GM15510 (cell line): ENCODE data around the gene BTBD1.

Experiments
- POLR2A ChIP-seq: IDR thresholded peaks from 3 replicates; pipeline ENCODE4 v1.6.1; 2011; ENCODE audit warnings: borderline replicate concordance; ENCODE audit not compliant: insufficient read length; ENCODE audit errors: extremely low read depth

Gene BTBD1

GRCh38 chr15:83104141-83104540 is 37.1 kb upstream of the BTBD1 start:
- no peak for TF ChIP-seq POLR2A

GRCh38 chr15:83102346-83102745 is 35.3 kb upstream of the BTBD1 start:
- TF ChIP-seq POLR2A: no peak

GRCh38 chr15:83100097-83100646 is 33.1 kb upstream of the BTBD1 start:
- TF ChIP-seq POLR2A: no peak

- no peak for TF ChIP-seq POLR2A
Measured at GRCh38 chr15:83099290-83099689, 32.2 kb upstream of the BTBD1 start.

- TF ChIP-seq POLR2A: no peak
Measured at GRCh38 chr15:83098079-83098478, 31.0 kb upstream of the BTBD1 start.

DNA sequence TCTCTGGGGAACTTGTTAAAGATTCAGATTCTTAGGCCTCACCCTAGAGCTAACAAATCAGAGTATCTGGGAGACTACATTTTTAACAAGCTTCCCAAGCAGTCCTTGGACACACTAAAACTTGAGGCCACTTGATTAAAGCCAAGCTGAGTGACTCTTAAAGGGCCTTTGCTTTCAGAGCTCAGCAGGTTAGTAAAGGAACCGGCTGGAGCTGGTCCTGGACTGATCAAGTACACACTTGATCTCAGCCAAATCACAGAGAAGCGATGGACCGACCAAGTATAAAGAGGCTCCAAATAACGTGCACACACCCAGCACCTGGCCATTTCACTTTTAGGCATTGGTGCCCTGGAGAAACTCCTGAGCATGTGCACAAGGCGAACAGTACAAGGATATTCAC is 27.5 kb upstream of the BTBD1 start:
- TF ChIP-seq POLR2A: no peak

GRCh38 chr15:83092309-83092976 is 25.4 kb upstream of the BTBD1 start:
- TF ChIP-seq POLR2A: no peak

GRCh38 chr15:83090465-83090864 is 23.4 kb upstream of the BTBD1 start:
- TF ChIP-seq POLR2A: no peak

DNA sequence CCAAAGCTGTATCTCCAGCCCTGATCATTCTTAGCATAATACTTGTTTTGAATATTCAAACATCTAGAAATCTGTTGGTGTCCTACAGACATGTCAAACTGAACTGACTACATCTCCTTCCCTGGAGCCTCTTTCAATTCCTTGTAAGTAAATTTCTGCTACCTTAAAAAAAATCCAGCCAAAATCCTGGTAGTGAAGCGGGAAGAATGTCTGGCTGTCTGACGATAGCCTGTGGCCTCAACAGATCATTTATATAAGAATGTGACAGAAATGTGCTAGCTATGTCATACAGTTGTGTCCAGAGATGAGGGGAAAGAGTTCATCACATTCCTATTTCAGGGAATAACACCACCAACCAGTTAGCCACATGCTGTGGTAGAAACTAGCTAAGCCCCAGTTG is 21.8 kb upstream of the BTBD1 start:
- no peak for TF ChIP-seq POLR2A

DNA sequence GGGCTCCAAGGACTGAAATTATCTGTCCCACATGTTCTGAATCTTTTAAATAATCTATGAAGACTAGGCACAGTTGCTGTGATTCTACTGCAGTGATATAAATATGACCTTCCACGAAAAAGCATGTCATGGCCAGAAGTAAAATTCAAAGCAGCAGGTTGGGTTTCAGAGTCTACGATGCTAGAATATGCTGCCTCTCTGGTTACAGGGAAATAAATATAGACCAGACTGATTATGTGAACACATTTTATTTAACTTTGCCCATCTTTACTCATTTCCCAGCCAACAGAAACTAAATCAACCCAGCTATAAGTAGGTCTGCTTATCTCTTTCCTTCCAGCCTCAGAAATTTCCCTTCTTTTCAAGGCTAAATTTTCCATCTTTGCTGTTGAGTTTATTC is 20.5 kb upstream of the BTBD1 start:
- no peak for TF ChIP-seq POLR2A

DNA sequence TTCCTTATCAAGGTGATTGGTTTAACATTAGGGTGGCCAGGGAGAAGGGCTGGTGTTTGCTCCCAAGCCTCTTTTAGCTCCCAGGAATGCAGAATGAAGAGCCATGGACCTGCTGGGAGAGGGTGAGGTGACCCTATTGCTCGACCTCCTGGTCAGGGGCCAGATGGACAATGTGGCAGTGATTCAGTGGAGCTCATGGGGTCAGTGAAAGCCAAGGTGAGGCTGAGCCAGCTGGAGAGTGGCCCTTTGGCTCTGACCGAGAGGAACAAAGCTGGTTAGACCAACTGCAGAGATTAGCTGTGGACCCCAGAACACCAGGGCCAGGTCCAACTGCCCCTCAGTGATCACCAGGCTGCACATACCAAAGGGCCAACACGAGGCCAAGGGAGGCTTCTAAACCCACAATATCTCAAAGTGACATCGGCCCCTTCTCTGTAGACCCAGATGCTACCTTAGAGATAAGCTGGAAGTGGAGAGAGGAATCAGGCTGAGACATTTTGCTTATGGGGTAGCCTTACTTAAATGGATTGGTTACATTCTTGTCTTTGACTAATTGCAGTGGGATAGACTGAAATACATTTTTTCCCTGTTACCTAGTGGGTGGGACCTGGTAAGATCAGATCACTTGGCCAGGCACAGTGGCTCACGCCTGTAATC is 15.8 kb upstream of the BTBD1 start:
- no peak for TF ChIP-seq POLR2A

DNA sequence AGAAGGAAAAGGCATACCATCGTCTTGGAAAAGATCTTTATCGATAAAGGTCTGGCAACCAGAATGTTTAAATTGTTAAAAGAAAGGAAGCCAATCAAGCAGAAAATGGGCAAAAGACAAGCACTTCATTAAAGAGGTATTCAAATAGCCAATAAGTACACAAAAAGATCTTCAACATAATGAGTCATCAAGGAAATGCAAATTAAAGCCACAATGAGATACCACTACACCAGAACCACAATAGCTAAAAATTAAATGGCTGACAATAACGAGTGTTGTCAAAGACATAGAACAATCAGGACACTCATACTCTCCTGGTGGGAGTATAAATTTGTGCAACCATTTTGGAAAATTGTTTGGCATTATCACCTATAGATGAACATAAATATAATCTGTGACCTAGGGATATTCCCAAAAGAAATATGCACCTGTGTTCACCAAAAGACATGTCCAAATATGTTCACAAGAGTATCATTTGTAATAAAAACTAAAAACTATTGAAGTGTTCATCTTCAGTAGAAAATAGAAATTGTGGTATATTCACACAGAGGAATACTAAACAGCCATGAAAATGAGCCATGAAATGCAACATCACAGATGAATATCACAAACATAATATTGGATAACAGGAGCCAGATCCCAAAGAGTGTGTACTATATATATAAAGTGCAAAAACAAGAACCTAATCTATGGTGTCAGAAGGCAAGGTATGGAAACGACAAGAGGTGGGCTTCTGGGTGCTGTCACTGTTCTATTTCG is 14.4 kb upstream of the BTBD1 start:
- TF ChIP-seq POLR2A: no peak

DNA sequence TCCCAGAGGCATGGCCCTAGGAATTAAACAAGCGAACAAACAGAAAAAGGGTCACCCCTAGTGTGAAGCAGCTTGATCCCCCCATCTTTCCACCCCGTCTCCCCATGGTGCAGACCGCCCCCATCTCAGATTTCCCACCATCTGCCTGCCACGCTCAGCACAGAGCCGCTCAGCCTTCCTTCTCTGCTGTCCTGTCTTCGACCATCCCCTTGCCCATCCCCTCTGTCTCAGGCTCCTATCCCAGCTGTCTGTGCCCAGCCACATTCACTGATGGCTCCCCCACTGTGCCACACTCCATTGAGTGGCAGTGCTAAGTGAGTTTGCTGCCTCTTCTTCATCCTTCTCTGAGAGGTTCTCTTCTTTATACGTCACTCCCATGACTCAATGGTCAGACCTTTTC is 11.7 kb upstream of the BTBD1 start:
- TF ChIP-seq POLR2A: no peak

DNA sequence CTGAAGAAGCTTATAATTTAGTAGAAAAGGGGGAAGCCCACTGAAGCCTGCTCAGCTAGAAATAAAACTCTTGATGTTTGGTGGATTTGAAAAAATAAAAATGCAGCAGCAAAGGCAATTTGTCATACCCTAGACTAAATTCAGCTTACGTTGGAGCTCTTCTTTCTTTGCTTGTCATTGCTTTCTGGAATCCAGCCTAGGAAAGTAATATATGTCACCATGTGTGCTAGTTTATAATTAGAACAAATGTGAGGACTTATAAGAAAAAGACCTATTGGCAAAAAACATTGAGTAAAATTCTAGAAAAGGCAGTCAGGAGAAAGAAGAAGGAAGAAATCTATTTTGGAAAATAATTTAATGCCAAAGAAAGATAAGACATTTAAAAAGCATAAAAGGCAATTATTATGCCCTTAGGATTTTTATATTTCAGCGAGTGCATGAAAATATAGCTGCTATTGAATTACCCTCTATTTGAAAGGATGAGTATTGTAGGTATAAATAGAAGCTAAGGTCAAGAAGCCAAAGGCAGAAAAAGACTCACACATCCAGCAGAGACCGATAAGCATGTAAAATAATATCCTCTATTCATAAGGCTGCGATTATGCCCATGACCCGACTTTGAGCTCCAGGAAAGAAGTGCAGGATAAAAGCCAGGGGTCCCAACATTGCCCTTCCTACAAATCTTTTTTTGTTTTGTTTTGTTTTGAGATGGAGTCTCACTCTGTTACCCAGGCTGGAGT is 10.6 kb upstream of the BTBD1 start:
- no peak for TF ChIP-seq POLR2A

DNA sequence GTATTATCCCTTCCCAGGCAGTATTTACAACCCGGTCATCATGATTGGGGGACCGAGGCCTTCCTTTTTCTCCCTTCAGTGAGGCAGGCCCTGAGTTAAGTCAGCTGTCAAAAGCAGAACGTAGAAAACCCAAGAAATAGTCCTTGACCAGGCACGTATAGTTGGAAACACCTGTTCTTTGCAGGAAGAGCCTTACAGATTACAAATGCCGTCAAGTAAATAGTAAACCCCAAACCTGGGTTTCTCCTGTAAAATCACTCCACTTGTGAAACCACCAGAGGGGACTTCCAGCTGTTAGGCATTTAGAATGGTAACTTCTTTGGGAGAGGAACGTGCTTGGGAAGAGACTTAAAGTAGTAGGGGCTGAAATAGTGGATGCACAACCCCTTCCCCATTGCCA is 1.0 kb upstream of the BTBD1 start:
- no peak for TF ChIP-seq POLR2A
